ENCODE results near the gene C12orf60. TPM values are rescaled to one million over a fixed set of nuclear protein-coding genes. Genes with fewer than 3 reads are reported as not detected.
A peak's percentile ranks its signal among the peaks of the same experiment; 100 is the strongest.

Gene C12orf60
- total RNA-seq, 1 donor from 2014 or later, result 0.17 TPM

- Histone ChIP-seq H3K4me1 (no peaks in the 10 kb centered on the region), H3K4me3 (no peak overlapping the region), H3K9me3 (no peaks in the 10 kb centered on the region), H3K27ac (no peak overlapping the region), H3K27me3 (no peaks in the 10 kb centered on the region), H3K36me3 (peaks cover 28% of the 10 kb centered on the region)
- DNase-seq, result no peak
- intact Hi-C loops (cut with DNase I), result no loop called here
- ATAC-seq, result no peak
- TF ChIP-seq CTCF (IDR thresholded peaks at IDR 0.05), result no peak
Measured at GRCh38 chr12:14782756-14783155, 20.7 kb upstream of the C12orf60 start.

- Histone ChIP-seq H3K27me3 (no peaks in the 10 kb centered on the region), H3K9me3 (no peaks in the 10 kb centered on the region), H3K27ac (no peak overlapping the region), H3K36me3 (peaks cover 45% of the 10 kb centered on the region), H3K4me3 (no peak overlapping the region), H3K4me1 (no peaks in the 10 kb centered on the region)
- intact Hi-C loops (cut with DNase I), result no loop called here
- no peak for TF ChIP-seq CTCF (IDR thresholded peaks at IDR 0.05)
- no peak for ATAC-seq
- DNase-seq, result no peak
Measured at GRCh38 chr12:14784471-14784870, 19.0 kb upstream of the C12orf60 start.

- Histone ChIP-seq H3K27ac (no peak overlapping the region), H3K4me3 (no peak overlapping the region), H3K27me3 (no peaks in the 10 kb centered on the region), H3K36me3 (peaks cover 56% of the 10 kb centered on the region), H3K9me3 (no peaks in the 10 kb centered on the region), H3K4me1 (no peaks in the 10 kb centered on the region)
- DNase-seq, result no peak
- no peak for ATAC-seq
- intact Hi-C loops (cut with DNase I), result no loop called here
- TF ChIP-seq CTCF (IDR thresholded peaks at IDR 0.05), result no peak
Measured at GRCh38 chr12:14785568-14785967, 17.9 kb upstream of the C12orf60 start.

- no peaks in the 10 kb centered on the region for H3K27me3 ChIP-seq
- intact Hi-C loops (cut with DNase I), result no loop called here
- peaks cover 99% of the 10 kb centered on the region for H3K36me3 ChIP-seq
- H3K9me3 ChIP-seq, result no peaks in the 10 kb centered on the region
- H3K4me1 ChIP-seq, result no peaks in the 10 kb centered on the region
- DNase-seq (no peak), ATAC-seq (no peak)
- no peak overlapping the region for H3K27ac ChIP-seq
- H3K4me3 ChIP-seq, result no peak overlapping the region
- TF ChIP-seq CTCF (IDR thresholded peaks at IDR 0.05), result no peak
Measured at GRCh38 chr12:14795028-14795448, 8.4 kb upstream of the C12orf60 start.

GRCh38 chr12:14802247-14802646 lies 1.2 kb upstream of the C12orf60 start:
- Histone ChIP-seq H3K4me1 (peaks cover 18% of the 10 kb centered on the region), H3K27me3 (no peaks in the 10 kb centered on the region), H3K36me3 (peaks cover 27% of the 10 kb centered on the region), H3K4me3 (peak overlapping the region; percentile 96), H3K9me3 (no peaks in the 10 kb centered on the region), H3K27ac (peak overlapping the region; percentile 96)
- intact Hi-C loops (cut with DNase I), result no loop called here
- no peak for ATAC-seq
- TF ChIP-seq CTCF (IDR thresholded peaks at IDR 0.05), result no peak
- DNase-seq, result no peak

- no peaks in the 10 kb centered on the region for H3K27me3 ChIP-seq
- H3K4me1 ChIP-seq, result peaks cover 18% of the 10 kb centered on the region
- ATAC-seq, result no peak
- peak overlapping the region; percentile 96 for H3K27ac ChIP-seq
- peak overlapping the region; percentile 96 for H3K4me3 ChIP-seq
- TF ChIP-seq CTCF (IDR thresholded peaks at IDR 0.05), result no peak
- H3K9me3 ChIP-seq, result no peaks in the 10 kb centered on the region
- DNase-seq, result no peak
- intact Hi-C loops (cut with DNase I), result no loop called here
- peaks cover 23% of the 10 kb centered on the region for H3K36me3 ChIP-seq
Measured at GRCh38 chr12:14802721-14803010, 804 bp upstream of the C12orf60 start.

All from upper lobe of right lung (tissue), 1 donor.